A549 treated with Hydrocortisone at 1 μM for 4 hours (cell line): ENCODE data around the gene GREM2. TPM values are rescaled to one million over a fixed set of nuclear protein-coding genes. Genes with fewer than 3 reads are reported as not detected.

Source experiments
- total RNA-seq: library from RNA; stranded (reverse); fragments of 200-300 nt; extraction: Qiagen RNA extraction; gene quantifications from 5 replicates; pipeline ENCODE4 v1.2.3, GENCODE V29; 2022

Gene GREM2
- 0.07 to 0.16 TPM (median 0.10 TPM) in 5 replicates for total RNA-seq

DNA sequence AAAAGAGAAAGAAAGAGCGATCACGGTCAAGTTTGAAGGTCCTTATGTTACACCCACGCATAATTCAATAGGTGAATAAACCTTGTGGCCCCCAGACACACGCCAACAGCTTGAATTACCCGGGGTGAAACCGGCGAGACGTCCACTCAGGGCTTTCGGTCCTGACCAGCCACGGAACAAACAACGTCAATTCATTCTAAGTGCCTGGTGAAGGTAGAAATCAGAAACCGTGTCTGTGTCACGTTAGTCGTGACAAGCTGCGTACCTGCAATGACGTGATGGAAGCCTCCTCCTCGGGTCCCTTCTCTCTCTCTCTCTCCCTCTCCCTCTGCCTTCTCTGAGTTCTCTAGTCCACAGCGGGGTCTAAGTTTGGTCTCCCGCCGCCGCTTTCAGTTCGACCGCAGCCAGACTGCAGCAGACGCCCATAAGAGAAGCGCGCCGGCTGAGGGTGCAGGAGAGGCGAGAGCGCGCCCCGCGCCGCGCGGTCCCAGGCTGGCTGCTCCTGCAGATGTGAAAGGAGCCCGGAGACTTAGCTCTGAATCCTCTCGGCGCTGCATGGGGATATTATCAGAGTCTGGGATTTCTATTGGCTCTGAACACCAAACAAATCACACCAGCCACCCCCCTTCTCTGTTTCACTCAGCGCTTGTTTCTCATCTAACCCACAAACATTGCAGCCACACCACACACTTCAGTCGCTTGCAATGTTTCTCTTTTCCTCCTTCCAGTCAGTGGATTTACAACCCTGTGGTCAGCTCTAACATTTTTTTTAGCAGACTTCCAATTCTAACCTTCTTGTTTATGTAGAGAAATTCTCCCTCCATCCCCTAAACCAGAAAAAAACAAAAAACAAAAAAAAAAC lies at the start of gene GREM2:
Gene GREM2 (minus strand): TSS at position 537 of the 862 bp plus-strand sequence. CDS start 118,680 bp downstream, outside the sequence.

